Liver (tissue), 3 donors: ENCODE measurements around the gene B3GAT1.

Source experiments
- ATF3 ChIP-seq: IDR thresholded peaks from 2 replicates; pipeline ENCODE4 v1.6.1; 2016; ENCODE audit warnings: antibody characterized with exemption
- CTCF ChIP-seq: fragments of 150-350 bp; IDR thresholded peaks from 2 replicates; pipeline ENCODE4 v1.5.1; 2017; ENCODE audit warnings: improper control_type of control experiment, low read depth, low read length; ENCODE audit not compliant: missing input control
- HNF4A ChIP-seq, 2 donors: conservative IDR thresholded peaks; 2 replicates each; pipeline ENCODE4 v1.6.1; 2016; ENCODE audit warnings: antibody characterized with exemption in 2 of 2, mild to moderate bottlenecking in 2 of 2
- JUND ChIP-seq, 2 donors: IDR thresholded peaks; 2 replicates each; pipeline ENCODE4 v1.6.1; 2016; ENCODE audit warnings: antibody characterized with exemption in 2 of 2
- MAX ChIP-seq: IDR thresholded peaks from 2 replicates; pipeline ENCODE4 v1.6.1; 2016; ENCODE audit warnings: antibody characterized with exemption
- RAD21 ChIP-seq, 2 donors: IDR thresholded peaks; 2 replicates each; pipeline ENCODE4 v1.6.1; 2016; ENCODE audit warnings: antibody characterized with exemption in 2 of 2, mild to moderate bottlenecking in 2 of 2
- SP1 ChIP-seq: IDR thresholded peaks from 2 replicates; pipeline ENCODE4 v1.6.1; 2018; ENCODE audit warnings: antibody characterized with exemption, mild to moderate bottlenecking
- TAF1 ChIP-seq: conservative IDR thresholded peaks from 2 replicates; pipeline ENCODE4 v1.6.1; 2016; ENCODE audit warnings: antibody characterized with exemption, mild to moderate bottlenecking
- donor health status: healthy.
- donor health status: healthy.

GRCh38 chr11:134461621-134462020 is 49.6 kb upstream of the B3GAT1 start:
- TF ChIP-seq CTCF = no peak
- TF ChIP-seq ATF3 = no peak
- no peak for TF ChIP-seq TAF1
- TF ChIP-seq HNF4A (conservative IDR thresholded peaks at IDR 0.05) = no peak
- no peak for TF ChIP-seq JUND (IDR thresholded peaks at IDR 0.05)
- no peak for TF ChIP-seq SP1
- TF ChIP-seq RAD21 (IDR thresholded peaks at IDR 0.05) = no peak
- no peak for TF ChIP-seq MAX
